GM21619 (cell line): Measurements from ENCODE around the gene NCBP3.
A peak's percentile ranks its signal among the peaks of the same experiment; 100 is the strongest.

Source experiments
- ATAC-seq: cut with Tn5 transposase; IDR thresholded peaks from one replicate; pipeline ENCODE4 v1.9.1; 2021; ENCODE audit not compliant: unreplicated experiment

NCBP3 gene

GRCh38 chr17:3845621-3846436, at the start of gene NCBP3:
NCBP3 (minus strand) TSS chr17:3846246; CDS start chr17:3846223, 23 bp downstream.
- ATAC-seq = peak; percentile 85

GRCh38 chr17:3895354-3895753, 49.3 kb upstream of the NCBP3 start:
- ATAC-seq = no peak

GRCh38 chr17:3894911-3895343, 48.9 kb upstream of the NCBP3 start:
- no peak for ATAC-seq

- ATAC-seq = no peak
These were observed 48.1 kb upstream of the NCBP3 start for GRCh38 chr17:3894188-3894587.

GRCh38 chr17:3893720-3894116, 47.7 kb upstream of the NCBP3 start:
- no peak for ATAC-seq

GRCh38 chr17:3893003-3893719, 47.1 kb upstream of the NCBP3 start, which contains the start of gene CAMKK1:
CAMKK1 (minus strand) TSS chr17:3893053; CDS start chr17:3885687, 7,366 bp downstream.
- ATAC-seq = peak; percentile 84

- ATAC-seq = peak; percentile 21
These were observed 46.3 kb upstream of the NCBP3 start for GRCh38 chr17:3892095-3892998.

GRCh38 chr17:3891626-3892094, 45.6 kb upstream of the NCBP3 start:
- no peak for ATAC-seq

- no peak for ATAC-seq
These were observed 44.8 kb upstream of the NCBP3 start for GRCh38 chr17:3890878-3891219.

GRCh38 chr17:3890082-3890877, 44.2 kb upstream of the NCBP3 start:
- no peak for ATAC-seq

GRCh38 chr17:3889325-3890012, 43.4 kb upstream of the NCBP3 start:
- no peak for ATAC-seq

- no peak for ATAC-seq
These were observed 42.5 kb upstream of the NCBP3 start for GRCh38 chr17:3888343-3889171.

- no peak for ATAC-seq
These were observed 41.8 kb upstream of the NCBP3 start for GRCh38 chr17:3887804-3888203.

GRCh38 chr17:3887394-3887793, 41.3 kb upstream of the NCBP3 start:
- no peak for ATAC-seq

GRCh38 chr17:3886776-3887175, 40.7 kb upstream of the NCBP3 start:
- no peak for ATAC-seq

GRCh38 chr17:3885970-3886369, 39.9 kb upstream of the NCBP3 start:
- ATAC-seq = no peak

- ATAC-seq = no peak
These were observed 39.2 kb upstream of the NCBP3 start for GRCh38 chr17:3885271-3885670.

GRCh38 chr17:3884188-3884587, 38.1 kb upstream of the NCBP3 start:
- ATAC-seq = no peak

- no peak for ATAC-seq
These were observed 36.2 kb upstream of the NCBP3 start for GRCh38 chr17:3882276-3882675.
